Stimulated activated CD8-positive, alpha-beta memory T cell treated with anti-CD3 and anti-CD28 coated beads, Interleukin-15, amount 100 ng/mL, for 4 hours (primary cell): ENCODE results near the gene NCAPD2.
"Not testable (repeated sequence)": the region's sequence is repeated elsewhere in the genome, so short reads cannot be mapped to it uniquely, and the experiment has no call there.

Experiments
- DNase-seq, 2 donors: peaks; one replicate each; pipeline ENCODE4 v3.0.0-alpha.2; 2020; ENCODE audit warnings: low read depth in 2 of 2

NCAPD2 gene

GRCh38 chr12:6492838-6493496 lies 935 bp upstream of the NCAPD2 start, which contains the start of gene MRPL51:
Gene MRPL51 (minus strand): TSS chr12:6493262. CDS start chr12:6493136, 126 bp downstream.
- peak; percentile 88 to 95 for DNase-seq

- DNase-seq: no peak
Measured at GRCh38 chr12:6494258-6494743, 399 bp downstream of the NCAPD2 start.

- no peak for DNase-seq
Measured at GRCh38 chr12:6494968-6495367, 1.1 kb downstream of the NCAPD2 start.

DNA sequence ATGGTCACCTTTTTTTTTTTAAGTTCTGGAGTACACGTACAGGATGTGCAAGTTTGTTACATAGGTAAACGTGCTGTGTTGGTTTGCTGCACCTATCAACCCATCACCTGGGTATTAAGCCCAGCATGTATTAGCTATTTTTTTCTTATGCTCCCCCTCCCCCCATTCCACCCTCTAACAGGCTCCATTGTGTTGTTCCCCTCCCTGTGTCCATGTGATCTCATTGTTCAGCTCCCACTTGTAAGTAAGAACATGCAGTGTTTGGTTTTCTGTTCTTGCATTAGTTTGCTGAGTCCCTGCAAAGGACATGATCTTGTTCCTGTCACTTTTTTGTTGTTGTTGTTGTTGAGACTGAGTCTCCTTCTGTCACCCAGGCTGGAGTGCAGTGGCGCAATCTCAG lies 3.4 kb downstream of the NCAPD2 start:
- DNase-seq: not testable (repeated sequence)

- no peak for DNase-seq
Measured at GRCh38 chr12:6500466-6500865, 6.6 kb downstream of the NCAPD2 start.

DNA sequence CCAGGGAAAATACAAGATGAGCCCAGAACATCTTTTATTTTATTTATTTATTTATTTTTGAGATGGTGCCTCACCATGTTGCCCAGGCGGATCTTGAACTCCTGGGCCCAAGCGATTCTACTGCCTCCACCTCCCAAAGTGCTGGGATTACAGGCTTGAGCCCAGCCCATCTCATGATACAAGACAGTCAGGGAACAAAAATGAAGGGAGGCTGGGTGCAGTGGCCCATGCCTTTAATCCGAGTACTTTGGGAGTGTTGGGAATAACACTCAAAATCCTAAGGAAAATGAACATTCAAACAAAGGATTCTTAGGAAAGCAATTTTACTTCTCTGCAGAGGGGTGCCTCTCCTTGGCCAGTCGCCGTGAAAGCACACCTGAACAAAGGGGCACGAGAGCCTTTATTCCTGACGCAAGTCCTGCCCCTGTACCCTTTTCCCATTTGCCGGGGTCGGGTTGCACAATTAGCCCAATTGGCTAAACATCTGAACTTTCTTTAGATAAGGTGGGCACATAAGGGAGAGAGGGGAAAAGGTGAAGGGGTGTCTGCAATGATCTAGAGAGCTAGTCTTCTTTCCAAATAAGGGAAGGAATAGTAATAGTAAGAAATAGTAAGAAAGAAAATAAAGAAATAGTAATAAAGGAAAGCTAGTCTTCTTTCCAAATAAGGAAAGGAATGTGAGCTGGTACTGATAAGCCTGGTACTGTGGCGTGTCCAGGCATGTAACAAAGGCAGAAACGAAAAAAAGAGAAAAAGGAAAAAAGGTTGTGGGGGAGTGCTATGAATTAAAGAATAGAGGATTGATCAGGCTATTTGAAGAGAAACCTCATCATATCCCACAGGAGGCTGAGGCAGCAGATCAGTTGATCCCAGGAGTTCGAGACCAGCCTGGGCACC lies 13.4 kb downstream of the NCAPD2 start:
- DNase-seq: no peak

GRCh38 chr12:6508087-6508486 lies 14.2 kb downstream of the NCAPD2 start:
- DNase-seq: no peak

DNA sequence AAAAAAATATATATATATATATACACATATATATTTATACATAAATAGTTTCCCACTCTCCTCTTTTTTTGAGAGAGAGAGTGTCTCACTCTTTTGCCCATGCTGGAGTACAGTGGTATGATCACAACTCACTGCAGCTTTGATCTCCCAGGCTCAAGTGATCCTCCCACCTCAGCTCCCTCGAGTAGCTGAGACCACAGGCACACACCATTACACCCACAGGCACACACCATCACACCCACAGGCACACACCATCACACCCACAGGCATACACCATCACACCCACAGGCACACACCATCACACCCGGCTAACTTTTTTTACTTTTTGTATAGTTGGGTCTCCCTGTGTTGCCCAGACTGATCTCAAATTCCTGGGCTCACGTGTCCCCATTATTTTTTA lies 26.3 kb downstream of the NCAPD2 start:
- no peak for DNase-seq

DNA sequence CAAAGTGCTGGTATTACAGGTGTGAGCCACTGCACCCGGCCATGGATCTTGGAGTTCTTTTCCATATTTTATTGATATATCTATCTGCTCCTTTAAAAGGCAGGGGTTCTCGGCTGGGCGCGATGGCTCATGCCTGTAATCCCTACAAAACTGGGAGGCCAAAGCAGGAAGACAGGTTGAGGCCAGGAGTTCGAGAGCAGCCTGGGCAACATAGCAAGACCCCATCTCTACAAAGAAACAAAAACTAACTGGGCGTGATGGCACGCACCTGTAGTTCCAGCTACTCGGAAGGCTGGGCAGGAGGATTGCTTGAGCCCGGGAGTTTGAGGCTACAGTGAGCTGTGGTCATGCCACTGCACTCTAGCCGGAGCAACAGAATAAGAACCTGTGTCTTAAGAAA lies 28.3 kb downstream of the NCAPD2 start:
- no peak for DNase-seq

- DNase-seq: no peak
Measured at GRCh38 chr12:6523708-6524107, 29.8 kb downstream of the NCAPD2 start.

DNA sequence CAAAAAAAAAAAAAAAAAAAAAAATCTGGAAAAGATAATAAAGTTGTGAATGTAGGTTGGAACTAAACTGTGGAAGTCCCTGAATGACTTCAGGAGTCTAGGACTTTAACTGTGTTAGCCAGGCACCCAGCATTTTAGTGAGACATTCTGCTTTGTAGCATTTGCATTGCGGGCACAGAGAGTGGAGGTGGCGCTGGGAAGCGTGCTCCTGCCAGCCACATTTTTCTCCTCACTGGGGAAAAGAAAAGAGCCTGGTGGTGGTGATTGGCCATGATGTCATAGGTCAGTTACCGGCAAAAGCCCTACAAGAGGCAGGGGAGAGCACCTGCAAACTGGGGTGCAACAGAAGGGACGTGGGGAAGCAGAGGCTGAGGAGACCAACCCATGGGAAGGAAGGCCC lies 30.7 kb downstream of the NCAPD2 start:
- no peak for DNase-seq

GRCh38 chr12:6526201-6526600 lies 32.3 kb downstream of the NCAPD2 start:
- DNase-seq: no peak

- DNase-seq: no peak
Measured at GRCh38 chr12:6526766-6527525, 33.0 kb downstream of the NCAPD2 start.

DNA sequence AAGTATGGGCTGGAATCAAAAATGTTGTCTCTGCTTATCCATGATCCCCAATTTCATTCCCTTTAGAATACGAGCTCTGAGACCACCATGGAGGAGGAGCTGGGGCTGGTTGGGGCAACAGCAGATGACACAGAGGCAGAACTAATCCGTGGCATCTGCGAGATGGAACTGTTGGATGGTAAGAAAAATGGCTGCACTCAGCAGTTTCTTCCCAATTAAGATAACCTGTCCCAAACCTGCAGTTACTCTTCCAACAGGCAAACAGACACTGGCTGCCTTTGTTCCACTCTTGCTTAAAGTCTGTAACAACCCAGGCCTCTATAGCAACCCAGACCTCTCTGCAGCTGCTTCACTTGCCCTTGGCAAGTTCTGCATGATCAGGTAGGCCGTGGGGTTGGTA lies 33.8 kb downstream of the NCAPD2 start:
- DNase-seq: no peak

- no peak for DNase-seq
Measured at GRCh38 chr12:6528539-6529235, 34.8 kb downstream of the NCAPD2 start.

- no peak for DNase-seq
Measured at GRCh38 chr12:6529291-6529737, 35.4 kb downstream of the NCAPD2 start.

- no peak for DNase-seq
Measured at GRCh38 chr12:6530576-6531260, 36.8 kb downstream of the NCAPD2 start.

DNA sequence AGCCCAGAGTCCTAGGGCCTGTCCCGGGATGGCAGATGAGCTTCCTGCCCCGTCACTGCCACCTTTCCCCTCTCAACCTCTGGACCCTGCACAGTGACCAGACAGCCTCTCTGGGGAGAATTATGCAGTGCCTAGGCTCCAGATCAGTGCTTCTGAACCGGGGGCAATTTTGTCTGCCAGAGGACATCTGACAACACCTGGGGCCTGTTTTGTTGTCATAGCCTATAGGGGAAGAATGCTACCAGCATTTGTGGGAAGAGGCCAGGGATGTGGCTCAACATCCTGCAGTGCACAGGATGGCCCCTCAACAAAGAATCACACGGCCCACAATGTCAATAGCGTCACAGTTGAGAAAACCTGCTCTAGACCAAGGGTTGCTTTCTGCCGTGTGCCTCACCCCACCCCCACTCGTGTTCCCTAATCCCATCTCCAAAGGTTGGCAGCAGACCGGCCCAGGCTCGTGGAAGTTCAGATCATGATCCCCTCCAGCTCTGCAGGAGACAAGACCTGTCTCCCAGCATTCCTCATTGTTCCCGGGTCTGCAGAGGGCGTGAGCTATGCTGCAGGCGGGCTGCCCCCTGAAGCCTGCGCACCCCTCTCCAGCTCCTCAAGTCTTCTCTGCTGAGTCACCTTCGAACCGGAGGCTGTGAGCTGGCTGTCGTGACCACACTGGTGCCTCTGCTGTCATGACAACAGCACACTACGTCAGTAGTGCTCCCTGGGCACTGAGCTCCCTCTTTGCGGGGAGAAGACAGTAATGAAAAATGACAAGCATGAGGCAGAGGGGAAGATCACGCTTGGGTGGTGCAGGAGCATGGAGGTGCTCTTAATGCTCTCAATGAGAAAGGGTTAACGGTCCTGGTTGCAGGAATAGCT lies 38.4 kb downstream of the NCAPD2 start:
- peak; percentile 72 to 88 for DNase-seq

- DNase-seq: no peak
Measured at GRCh38 chr12:6532927-6533652, 39.2 kb downstream of the NCAPD2 start.
